Measurements from ENCODE around the gene ACSM2A. TPM values are rescaled to one million over a fixed set of nuclear protein-coding genes. Genes with fewer than 3 reads are reported as not detected.

ACSM2A gene
- total and polyA plus RNA-seq, 9 of the 15 experiments (the other 6 are each of a cell fraction or from before 2014, with no cell fraction given), result 0.09 TPM; not detected in 8

GRCh38 chr16:20504418-20504817 is 53.1 kb downstream of the ACSM2A start:
- H3K9me1 ChIP-seq (ENCODE audit: control insufficient read depth, insufficient read depth, low read length), result no peaks in the 10 kb centered on the region
- H3K9me3 ChIP-seq (replicated peaks; ENCODE audit: control insufficient read depth, insufficient read depth, low read depth, low read length), result no peaks in the 10 kb centered on the region
- no peak for DNase-seq (ENCODE audit: extremely low read depth in 1 of 4, low spot score in 3 of 4)
- no peaks in the 10 kb centered on the region for H3K27me3 ChIP-seq (ENCODE audit: control insufficient read depth in 2 of 2, insufficient read depth in 2 of 2, low read length in 2 of 2)
- H2AFZ ChIP-seq (ENCODE audit: low read depth, low read length), result no peak overlapping the region
- TF ChIP-seq MTF1 (CRISPR knock-in tag; IDR thresholded peaks at IDR 0.05; ENCODE audit: borderline replicate concordance), result no peak
- TF ChIP-seq ZNF174 (CRISPR knock-in tag; IDR thresholded peaks at IDR 0.05), result no peak
- no peak for TF ChIP-seq RNF219 (CRISPR knock-in tag; IDR thresholded peaks at IDR 0.05)
- TF ChIP-seq POLR2AphosphoS5 (IDR thresholded peaks at IDR 0.05; ENCODE audit: control insufficient read depth, insufficient read depth, low read depth, low read length), result no peak
- TF ChIP-seq ETV5 (CRISPR knock-in tag; IDR thresholded peaks at IDR 0.05; ENCODE audit: low read depth), result no peak
- no peaks in the 10 kb centered on the region for H3K79me2 ChIP-seq (ENCODE audit: control insufficient read depth, insufficient read depth, low read length)
- H3K36me3 ChIP-seq (ENCODE audit: control insufficient read depth, insufficient read depth, low read length), result no peaks in the 10 kb centered on the region
- no TSS peak for BruUV-seq (replicated peaks)
- no peak overlapping the region for H3K4me2 ChIP-seq (ENCODE audit: insufficient read depth, low read length)
- H3K9ac ChIP-seq (ENCODE audit: insufficient read depth in 1 of 2, low read depth in 2 of 2, low read length in 2 of 2), result no peak overlapping the region
- intact Hi-C loops (cut with micrococcal nuclease), result no loop called here
- in situ Hi-C loops (cut with MboI), result no loop called here
- H3K4me1 ChIP-seq (replicated peaks in 1 of 2; ENCODE audit: control insufficient read depth in 2 of 2, insufficient read depth in 2 of 2, low read length in 2 of 2), result no peaks in the 10 kb centered on the region
- 0% methylated on average over 1 of the region's 1 CpG for WGBS (ENCODE audit: insufficient coverage, low coverage, missing lambda C conversion rate)
- no peak overlapping the region for H3K4me3 ChIP-seq
- no peaks in the 10 kb centered on the region for H4K20me1 ChIP-seq (replicated peaks; ENCODE audit: control insufficient read depth, insufficient read depth, low read length)
- H3K27ac ChIP-seq (ENCODE audit: extremely low read depth, low read depth, low read length), result no peak overlapping the region
- POLR2A ChIA-PET, result no interaction called here
- ATAC-seq, result no peak
- CTCF ChIA-PET (ENCODE audit: low intra/inter-chr PET ratio), result no interaction called here
- no peak for FAIRE-seq

Data from K562 (cell line).